Measurements from ENCODE around the gene CYP4F8. TPM values are rescaled to one million over a fixed set of nuclear protein-coding genes. Genes with fewer than 3 reads are reported as not detected.

CYP4F8 gene
- total and polyA plus RNA-seq, 5 donors from 2014 or later = not detected

- H3K4me1 ChIP-seq (ENCODE audit: control insufficient read depth, insufficient read depth, low read length, poor library complexity, severe bottlenecking) = no peaks in the 10 kb centered on the region
- H3K4me3 ChIP-seq (ENCODE audit: low read depth, low read length) = no peak overlapping the region
- DNase-seq (no peak), ATAC-seq (ENCODE audit: low read depth in 2 of 2) (no peak)
- H3K9me3 Mint-ChIP-seq = peaks cover 0 to 6% (median 0%) of the 10 kb centered on the region in 7 donors
- peaks cover 5% of the 10 kb centered on the region for H3K27me3 Mint-ChIP-seq
- no peaks in the 10 kb centered on the region for H3K4me1 Mint-ChIP-seq
- no peaks in the 10 kb centered on the region for H3K36me3 Mint-ChIP-seq
- no peak overlapping the region for H3K4me3 Mint-ChIP-seq
- H3K36me3 ChIP-seq (ENCODE audit: control insufficient read depth, insufficient read depth, low read length) = no peaks in the 10 kb centered on the region
- no peaks in the 10 kb centered on the region for H3K9me3 ChIP-seq (ENCODE audit: control insufficient read depth in 2 of 2, low read length in 2 of 2)
- no peak overlapping the region for H3K27ac Mint-ChIP-seq
- H3K27ac ChIP-seq (ENCODE audit: insufficient read depth, low read length, poor library complexity, severe bottlenecking) = no peak overlapping the region
- peaks cover 3% of the 10 kb centered on the region for H3K27me3 ChIP-seq (ENCODE audit: control insufficient read depth, insufficient read depth, low read length)
Measured at GRCh38 chr19:15616627-15617270, 1.7 kb downstream of the CYP4F8 start.

DNA sequence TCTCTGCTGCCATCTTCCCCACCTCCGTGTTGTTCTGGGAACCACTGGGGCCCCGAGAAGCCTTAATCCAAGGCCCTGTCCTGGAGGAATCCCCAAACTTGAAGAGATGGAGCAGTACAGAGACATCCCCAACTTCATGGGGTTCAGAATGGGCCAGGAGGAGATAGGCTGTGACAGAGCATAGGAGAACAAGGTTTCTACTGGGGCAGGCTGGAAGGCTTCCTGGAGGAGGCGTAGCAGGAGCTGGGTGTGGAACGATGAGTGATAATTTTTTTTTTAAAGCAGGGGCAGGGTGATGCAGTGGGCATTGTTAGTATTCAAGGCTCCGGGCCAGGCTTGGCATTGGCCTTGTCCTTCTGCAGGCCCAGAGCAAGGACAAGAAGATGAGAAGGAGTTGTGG is 3.3 kb downstream of the CYP4F8 start:
- Mint-ChIP-seq H3K27me3 (peaks cover 5% of the 10 kb centered on the region), H3K4me1 (no peaks in the 10 kb centered on the region), H3K4me3 (no peak overlapping the region), H3K27ac (no peak overlapping the region), H3K9me3 (peaks cover 0 to 4% (median 0%) of the 10 kb centered on the region in 7 donors), H3K36me3 (no peaks in the 10 kb centered on the region)
- H3K27me3 ChIP-seq (ENCODE audit: control insufficient read depth, insufficient read depth, low read length) = peaks cover 5% of the 10 kb centered on the region
- no peak overlapping the region for H3K27ac ChIP-seq (ENCODE audit: insufficient read depth, low read length, poor library complexity, severe bottlenecking)
- ATAC-seq (ENCODE audit: low read depth in 2 of 2) = no peak
- no peaks in the 10 kb centered on the region for H3K36me3 ChIP-seq (ENCODE audit: control insufficient read depth, insufficient read depth, low read length)
- H3K9me3 ChIP-seq (ENCODE audit: control insufficient read depth in 2 of 2, low read length in 2 of 2) = no peaks in the 10 kb centered on the region
- no peaks in the 10 kb centered on the region for H3K4me1 ChIP-seq (ENCODE audit: control insufficient read depth, insufficient read depth, low read length, poor library complexity, severe bottlenecking)
- DNase-seq = no peak
- no peak overlapping the region for H3K4me3 ChIP-seq (ENCODE audit: low read depth, low read length)

GRCh38 chr19:15621801-15622200 is 6.8 kb downstream of the CYP4F8 start:
- no peak overlapping the region for H3K4me3 ChIP-seq (ENCODE audit: low read depth, low read length)
- Mint-ChIP-seq H3K9me3 (peaks cover 0 to 4% (median 0%) of the 10 kb centered on the region in 7 donors), H3K27me3 (no peaks in the 10 kb centered on the region)

DNA sequence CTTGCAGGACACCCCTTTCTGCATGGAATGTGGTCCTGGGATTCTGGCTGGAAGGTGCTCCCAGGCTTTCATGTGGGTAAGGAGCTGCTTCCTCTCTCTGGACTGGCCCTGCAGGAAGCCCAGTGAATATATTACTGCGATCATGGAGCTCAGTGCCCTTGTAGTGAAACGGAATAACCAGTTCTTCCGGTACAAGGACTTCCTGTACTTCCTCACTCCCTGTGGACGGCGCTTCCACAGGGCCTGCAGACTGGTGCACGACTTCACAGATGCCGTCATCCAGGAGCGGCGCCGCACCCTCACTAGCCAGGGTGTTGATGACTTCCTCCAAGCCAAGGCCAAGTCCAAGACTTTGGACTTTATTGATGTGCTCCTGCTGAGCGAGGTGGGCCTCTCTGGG is 8.0 kb downstream of the CYP4F8 start:
- no peaks in the 10 kb centered on the region for H3K9me3 ChIP-seq (ENCODE audit: control insufficient read depth in 2 of 2, low read length in 2 of 2)
- Mint-ChIP-seq H3K27me3 (peaks cover 3% of the 10 kb centered on the region), H3K4me3 (no peak overlapping the region), H3K36me3 (no peaks in the 10 kb centered on the region), H3K27ac (no peak overlapping the region), H3K9me3 (peaks cover 0 to 4% (median 0%) of the 10 kb centered on the region in 7 donors), H3K4me1 (no peaks in the 10 kb centered on the region)
- no peaks in the 10 kb centered on the region for H3K4me1 ChIP-seq (ENCODE audit: control insufficient read depth, insufficient read depth, low read length, poor library complexity, severe bottlenecking)
- no peak overlapping the region for H3K27ac ChIP-seq (ENCODE audit: insufficient read depth, low read length, poor library complexity, severe bottlenecking)
- H3K36me3 ChIP-seq (ENCODE audit: control insufficient read depth, insufficient read depth, low read length) = no peaks in the 10 kb centered on the region
- H3K27me3 ChIP-seq (ENCODE audit: control insufficient read depth, insufficient read depth, low read length) = peaks cover 5% of the 10 kb centered on the region
- ATAC-seq (ENCODE audit: low read depth in 2 of 2) (no peak), DNase-seq (no peak)
- no peak overlapping the region for H3K4me3 ChIP-seq (ENCODE audit: low read depth, low read length)

More at GRCh38 chr19:15621801-15622200, 6.8 kb downstream of the CYP4F8 start:
- Histone ChIP-seq H3K27me3 (ENCODE audit: control insufficient read depth, insufficient read depth, low read length) (peaks cover 5% of the 10 kb centered on the region), H3K4me1 (ENCODE audit: control insufficient read depth, insufficient read depth, low read length, poor library complexity, severe bottlenecking) (no peaks in the 10 kb centered on the region), H3K36me3 (ENCODE audit: control insufficient read depth, insufficient read depth, low read length) (no peaks in the 10 kb centered on the region), H3K27ac (ENCODE audit: insufficient read depth, low read length, poor library complexity, severe bottlenecking) (no peak overlapping the region), H3K9me3 (ENCODE audit: control insufficient read depth in 2 of 2, low read length in 2 of 2) (no peaks in the 10 kb centered on the region)
- Mint-ChIP-seq H3K4me1 (no peaks in the 10 kb centered on the region), H3K4me3 (no peak overlapping the region), H3K27ac (no peak overlapping the region), H3K36me3 (no peaks in the 10 kb centered on the region)
- DNase-seq = no peak
- no peak for ATAC-seq (ENCODE audit: low read depth in 2 of 2)

GRCh38 chr19:15623711-15624318 is 8.8 kb downstream of the CYP4F8 start:
- no peaks in the 10 kb centered on the region for H3K9me3 ChIP-seq (ENCODE audit: control insufficient read depth in 2 of 2, low read length in 2 of 2)
- H3K9me3 Mint-ChIP-seq = no peaks in the 10 kb centered on the region
- ATAC-seq (ENCODE audit: low read depth in 2 of 2) (no peak), DNase-seq (no peak)
- no peaks in the 10 kb centered on the region for H3K36me3 Mint-ChIP-seq
- no peaks in the 10 kb centered on the region for H3K4me1 ChIP-seq (ENCODE audit: control insufficient read depth, insufficient read depth, low read length, poor library complexity, severe bottlenecking)
- H3K4me3 Mint-ChIP-seq = no peak overlapping the region
- no peak overlapping the region for H3K27ac Mint-ChIP-seq
- peaks cover 5% of the 10 kb centered on the region for H3K27me3 Mint-ChIP-seq
- H3K36me3 ChIP-seq (ENCODE audit: control insufficient read depth, insufficient read depth, low read length) = no peaks in the 10 kb centered on the region
- H3K4me3 ChIP-seq (ENCODE audit: low read depth, low read length) = no peak overlapping the region
- no peaks in the 10 kb centered on the region for H3K4me1 Mint-ChIP-seq
- peaks cover 5% of the 10 kb centered on the region for H3K27me3 ChIP-seq (ENCODE audit: control insufficient read depth, insufficient read depth, low read length)
- no peak overlapping the region for H3K27ac ChIP-seq (ENCODE audit: insufficient read depth, low read length, poor library complexity, severe bottlenecking)

GRCh38 chr19:15628236-15629002 is 13.4 kb downstream of the CYP4F8 start:
- H3K4me3 Mint-ChIP-seq = no peak overlapping the region
- H3K36me3 Mint-ChIP-seq = no peaks in the 10 kb centered on the region
- no peak for ATAC-seq (ENCODE audit: low read depth in 2 of 2)

DNA sequence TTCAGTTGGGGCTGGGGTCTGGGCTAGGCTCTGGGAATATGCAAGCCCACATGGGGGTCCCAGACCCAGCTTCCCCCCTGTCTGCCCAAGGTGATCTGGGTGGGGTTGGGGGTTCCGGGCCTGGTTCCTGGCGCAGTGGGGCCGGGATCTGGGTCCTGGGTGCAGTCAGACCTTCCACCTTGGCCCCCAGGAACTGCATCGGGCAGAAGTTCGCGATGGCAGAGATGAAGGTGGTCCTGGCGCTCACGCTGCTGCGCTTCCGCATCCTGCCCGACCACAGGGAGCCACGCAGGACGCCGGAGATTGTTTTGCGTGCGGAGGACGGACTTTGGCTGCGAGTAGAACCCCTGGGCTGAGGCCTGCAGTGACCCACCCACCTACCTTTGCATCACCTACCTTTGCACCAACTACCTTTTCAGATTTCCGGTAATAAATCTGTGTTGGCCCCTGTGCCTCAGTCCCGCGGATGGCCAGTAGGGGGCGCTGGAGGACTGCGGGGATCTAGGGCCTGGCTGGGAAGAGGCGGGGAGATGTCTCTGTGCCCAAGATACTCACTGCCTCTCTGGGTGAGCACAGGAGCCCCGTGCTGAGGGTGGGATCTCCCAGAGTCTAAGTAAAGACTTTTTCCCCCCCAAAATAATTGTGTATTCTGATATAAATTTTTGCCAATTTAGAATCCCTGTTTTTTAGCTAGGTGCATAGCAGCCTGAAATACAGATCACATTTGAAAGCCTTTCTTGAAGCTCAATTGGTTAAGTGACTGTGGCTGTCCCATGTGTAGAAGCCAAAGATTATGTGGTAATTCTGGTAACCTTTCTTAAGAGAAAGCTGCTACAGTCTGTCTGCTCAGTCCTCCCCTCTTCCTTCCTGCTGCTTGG is 14.2 kb downstream of the CYP4F8 start:
- ATAC-seq (ENCODE audit: low read depth in 2 of 2) (peak; percentile 78 to 93), DNase-seq (peak; percentile 74 to 80 (median 75))
- Mint-ChIP-seq H3K36me3 (no peaks in the 10 kb centered on the region), H3K27ac (no peak overlapping the region), H3K4me3 (no peak overlapping the region), H3K27me3 (peaks cover 17% of the 10 kb centered on the region), H3K9me3 (no peaks in the 10 kb centered on the region), H3K4me1 (peaks cover 0 to 3% (median 1%) of the 10 kb centered on the region in 4 donors)
- no peak overlapping the region for H3K4me3 ChIP-seq (ENCODE audit: low read depth, low read length)
- no peak overlapping the region for H3K27ac ChIP-seq (ENCODE audit: insufficient read depth, low read length, poor library complexity, severe bottlenecking)
- no peaks in the 10 kb centered on the region for H3K36me3 ChIP-seq (ENCODE audit: control insufficient read depth, insufficient read depth, low read length)
- H3K9me3 ChIP-seq (ENCODE audit: control insufficient read depth in 2 of 2, low read length in 2 of 2) = no peaks in the 10 kb centered on the region
- H3K27me3 ChIP-seq (ENCODE audit: control insufficient read depth, insufficient read depth, low read length) = peaks cover 2% of the 10 kb centered on the region
- H3K4me1 ChIP-seq (ENCODE audit: control insufficient read depth, insufficient read depth, low read length, poor library complexity, severe bottlenecking) = peaks cover 4% of the 10 kb centered on the region

More at GRCh38 chr19:15628236-15629002, 13.4 kb downstream of the CYP4F8 start:
- Histone ChIP-seq H3K4me1 (ENCODE audit: control insufficient read depth, insufficient read depth, low read length, poor library complexity, severe bottlenecking) (peaks cover 4% of the 10 kb centered on the region), H3K27ac (ENCODE audit: insufficient read depth, low read length, poor library complexity, severe bottlenecking) (no peak overlapping the region), H3K4me3 (ENCODE audit: low read depth, low read length) (no peak overlapping the region), H3K27me3 (ENCODE audit: control insufficient read depth, insufficient read depth, low read length) (peaks cover 2% of the 10 kb centered on the region), H3K36me3 (ENCODE audit: control insufficient read depth, insufficient read depth, low read length) (no peaks in the 10 kb centered on the region), H3K9me3 (ENCODE audit: control insufficient read depth in 2 of 2, low read length in 2 of 2) (no peaks in the 10 kb centered on the region)
- Mint-ChIP-seq H3K4me1 (peaks cover 0 to 3% (median 1%) of the 10 kb centered on the region in 4 donors), H3K9me3 (no peaks in the 10 kb centered on the region), H3K27me3 (peaks cover 12% of the 10 kb centered on the region), H3K27ac (no peak overlapping the region)
- no peak for DNase-seq

Data from CD4-positive, CD25-positive, alpha-beta regulatory T cell (primary cell).